DOHH2 (cell line): ENCODE measurements around the gene MACROH2A2.

Experiments used
- CTCF ChIP-seq: fragments of 200-600 bp; sonication (generic); IDR thresholded peaks from one replicate; pipeline ENCODE4 v1.5.1; 2014; ENCODE audit warnings: antibody characterized with exemption, mild to moderate bottlenecking, low read depth, low read length; ENCODE audit not compliant: poor library complexity, severe bottlenecking
- EZH2phosphoT487 ChIP-seq: fragments of 200-600 bp; sonication (generic); IDR thresholded peaks from 2 replicates; pipeline ENCODE4 v1.6.1; 2017; ENCODE audit warnings: borderline replicate concordance, mild to moderate bottlenecking, antibody characterized with exemption, low read length, moderate library complexity, mixed read lengths

- no peak for TF ChIP-seq EZH2phosphoT487
- TF ChIP-seq CTCF = no peak
Observed at GRCh38 chr10:70148516-70148915, 95.9 kb downstream of the MACROH2A2 start.
